ENCODE data around the gene MAGOHB. TPM values are rescaled to one million over a fixed set of nuclear protein-coding genes. Genes with fewer than 3 reads are reported as not detected.

Gene MAGOHB
- total and polyA plus RNA-seq, 2 of the 13 experiments (the other 11 are each of a cell fraction or from before 2014, with no cell fraction given), result 7.0 to 49.8 TPM

DNA sequence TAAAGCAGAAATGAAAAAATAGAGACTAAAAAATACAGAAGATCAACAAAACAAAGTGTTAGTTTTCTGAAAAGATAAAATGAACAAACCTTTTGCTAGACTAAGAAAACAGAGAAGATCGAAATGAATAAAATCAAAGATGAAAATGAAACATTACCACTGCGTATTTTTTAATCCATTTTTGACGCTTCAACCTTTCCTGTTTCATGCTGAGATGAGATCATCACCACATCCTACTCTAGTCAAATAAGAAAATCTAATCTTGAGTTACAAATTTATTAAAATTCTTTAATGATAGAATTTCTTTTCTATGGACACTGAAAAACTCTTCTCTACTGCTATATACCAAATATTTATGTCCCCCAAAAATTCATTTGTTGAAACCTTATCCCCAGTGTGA, 30.7 kb downstream of the MAGOHB start:
- Histone ChIP-seq H3K36me3 (replicated peaks in 1 of 2; ENCODE audit: control insufficient read depth in 1 of 2, insufficient read depth in 2 of 2, low read length in 2 of 2) (no peaks in the 10 kb centered on the region; a peak in 1 of 5 replicates), H2AFZ (ENCODE audit: low read length) (no peak overlapping the region), H3K27me3 (ENCODE audit: control insufficient read depth in 1 of 2, insufficient read depth in 2 of 2, low read length in 2 of 2) (no peaks in the 10 kb centered on the region), H4K20me1 (ENCODE audit: insufficient read depth, low read length) (no peaks in the 10 kb centered on the region), H3K79me2 (ENCODE audit: insufficient read depth, low read length) (no peaks in the 10 kb centered on the region), H3K9ac (ENCODE audit: insufficient read depth, low read depth, low read length) (no peak overlapping the region), H3K4me3 (replicated peaks in 1 of 3; ENCODE audit: insufficient read depth in 1 of 3, low read depth in 2 of 3, low read length in 3 of 3) (no peak overlapping the region), H3K9me3 (ENCODE audit: low read length) (no peaks in the 10 kb centered on the region), H3K27ac (ENCODE audit: extremely low read length, insufficient read depth, low read length) (no peak overlapping the region), H3K4me1 (ENCODE audit: insufficient read depth, low read length) (no peaks in the 10 kb centered on the region), H3K4me2 (ENCODE audit: low read depth, low read length) (no peak overlapping the region)
- ATAC-seq (no peak), DNase-seq (ENCODE audit: low spot score) (no peak), FAIRE-seq (no peak)
- WGBS (ENCODE audit: low lambda C conversion rate), result 96% methylated on average over 3 of the region's 3 CpGs
- in situ Hi-C loops (cut with HindIII; ENCODE audit: extremely low pct_ligation_motif_present, low pct_unique_long_range_greater_than_20kb) (no loop called here), intact Hi-C loops (cut with micrococcal nuclease; ENCODE audit: unreplicated experiment) (no loop called here)
- no TSS peak for BruUV-seq (replicated peaks)
- POLR2A ChIA-PET, result no interaction called here
- CTCF ChIA-PET (ENCODE audit: low intra/inter-chr PET ratio, low total read pairs), result no interaction called here
- TF ChIP-seq, protein P1, sequence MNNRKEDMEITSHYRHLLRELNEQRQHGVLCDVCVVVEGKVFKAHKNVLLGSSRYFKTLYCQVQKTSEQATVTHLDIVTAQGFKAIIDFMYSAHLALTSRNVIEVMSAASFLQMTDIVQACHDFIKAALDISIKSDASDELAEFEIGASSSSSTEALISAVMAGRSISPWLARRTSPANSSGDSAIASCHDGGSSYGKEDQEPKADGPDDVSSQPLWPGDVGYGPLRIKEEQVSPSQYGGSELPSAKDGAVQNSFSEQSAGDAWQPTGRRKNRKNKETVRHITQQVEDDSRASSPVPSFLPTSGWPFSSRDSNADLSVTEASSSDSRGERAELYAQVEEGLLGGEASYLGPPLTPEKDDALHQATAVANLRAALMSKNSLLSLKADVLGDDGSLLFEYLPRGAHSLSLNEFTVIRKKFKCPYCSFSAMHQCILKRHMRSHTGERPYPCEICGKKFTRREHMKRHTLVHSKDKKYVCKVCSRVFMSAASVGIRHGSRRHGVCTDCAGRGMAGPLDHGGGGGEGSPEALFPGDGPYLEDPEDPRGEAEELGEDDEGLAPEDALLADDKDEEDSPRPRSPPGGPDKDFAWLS (CRISPR knock-in tag; IDR thresholded peaks at IDR 0.05; ENCODE audit: borderline replicate concordance), result no peak
- TF ChIP-seq XBP1 (CRISPR knock-in tag; IDR thresholded peaks at IDR 0.05) (no peak), FOXA3 (CRISPR knock-in tag; IDR thresholded peaks at IDR 0.05) (no peak), RFXAP (CRISPR knock-in tag; IDR thresholded peaks at IDR 0.05; ENCODE audit: borderline replicate concordance) (no peak), ZNF850 (CRISPR knock-in tag; conservative IDR thresholded peaks at IDR 0.05) (no peak), ZNF841 (CRISPR knock-in tag; IDR thresholded peaks at IDR 0.05; ENCODE audit: borderline replicate concordance) (no peak), ELF3 (CRISPR knock-in tag; IDR thresholded peaks at IDR 0.05) (no peak), MZF1 (CRISPR knock-in tag; IDR thresholded peaks at IDR 0.05; ENCODE audit: borderline replicate concordance) (no peak), ZNF782 (CRISPR knock-in tag; IDR thresholded peaks at IDR 0.05; ENCODE audit: borderline replicate concordance) (no peak)
- TF ChIP-seq, protein P2, sequence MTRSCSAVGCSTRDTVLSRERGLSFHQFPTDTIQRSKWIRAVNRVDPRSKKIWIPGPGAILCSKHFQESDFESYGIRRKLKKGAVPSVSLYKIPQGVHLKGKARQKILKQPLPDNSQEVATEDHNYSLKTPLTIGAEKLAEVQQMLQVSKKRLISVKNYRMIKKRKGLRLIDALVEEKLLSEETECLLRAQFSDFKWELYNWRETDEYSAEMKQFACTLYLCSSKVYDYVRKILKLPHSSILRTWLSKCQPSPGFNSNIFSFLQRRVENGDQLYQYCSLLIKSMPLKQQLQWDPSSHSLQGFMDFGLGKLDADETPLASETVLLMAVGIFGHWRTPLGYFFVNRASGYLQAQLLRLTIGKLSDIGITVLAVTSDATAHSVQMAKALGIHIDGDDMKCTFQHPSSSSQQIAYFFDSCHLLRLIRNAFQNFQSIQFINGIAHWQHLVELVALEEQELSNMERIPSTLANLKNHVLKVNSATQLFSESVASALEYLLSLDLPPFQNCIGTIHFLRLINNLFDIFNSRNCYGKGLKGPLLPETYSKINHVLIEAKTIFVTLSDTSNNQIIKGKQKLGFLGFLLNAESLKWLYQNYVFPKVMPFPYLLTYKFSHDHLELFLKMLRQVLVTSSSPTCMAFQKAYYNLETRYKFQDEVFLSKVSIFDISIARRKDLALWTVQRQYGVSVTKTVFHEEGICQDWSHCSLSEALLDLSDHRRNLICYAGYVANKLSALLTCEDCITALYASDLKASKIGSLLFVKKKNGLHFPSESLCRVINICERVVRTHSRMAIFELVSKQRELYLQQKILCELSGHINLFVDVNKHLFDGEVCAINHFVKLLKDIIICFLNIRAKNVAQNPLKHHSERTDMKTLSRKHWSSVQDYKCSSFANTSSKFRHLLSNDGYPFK (CRISPR knock-in tag; IDR thresholded peaks at IDR 0.05; ENCODE audit: borderline replicate concordance), result no peak
- TF ChIP-seq, protein P3, sequence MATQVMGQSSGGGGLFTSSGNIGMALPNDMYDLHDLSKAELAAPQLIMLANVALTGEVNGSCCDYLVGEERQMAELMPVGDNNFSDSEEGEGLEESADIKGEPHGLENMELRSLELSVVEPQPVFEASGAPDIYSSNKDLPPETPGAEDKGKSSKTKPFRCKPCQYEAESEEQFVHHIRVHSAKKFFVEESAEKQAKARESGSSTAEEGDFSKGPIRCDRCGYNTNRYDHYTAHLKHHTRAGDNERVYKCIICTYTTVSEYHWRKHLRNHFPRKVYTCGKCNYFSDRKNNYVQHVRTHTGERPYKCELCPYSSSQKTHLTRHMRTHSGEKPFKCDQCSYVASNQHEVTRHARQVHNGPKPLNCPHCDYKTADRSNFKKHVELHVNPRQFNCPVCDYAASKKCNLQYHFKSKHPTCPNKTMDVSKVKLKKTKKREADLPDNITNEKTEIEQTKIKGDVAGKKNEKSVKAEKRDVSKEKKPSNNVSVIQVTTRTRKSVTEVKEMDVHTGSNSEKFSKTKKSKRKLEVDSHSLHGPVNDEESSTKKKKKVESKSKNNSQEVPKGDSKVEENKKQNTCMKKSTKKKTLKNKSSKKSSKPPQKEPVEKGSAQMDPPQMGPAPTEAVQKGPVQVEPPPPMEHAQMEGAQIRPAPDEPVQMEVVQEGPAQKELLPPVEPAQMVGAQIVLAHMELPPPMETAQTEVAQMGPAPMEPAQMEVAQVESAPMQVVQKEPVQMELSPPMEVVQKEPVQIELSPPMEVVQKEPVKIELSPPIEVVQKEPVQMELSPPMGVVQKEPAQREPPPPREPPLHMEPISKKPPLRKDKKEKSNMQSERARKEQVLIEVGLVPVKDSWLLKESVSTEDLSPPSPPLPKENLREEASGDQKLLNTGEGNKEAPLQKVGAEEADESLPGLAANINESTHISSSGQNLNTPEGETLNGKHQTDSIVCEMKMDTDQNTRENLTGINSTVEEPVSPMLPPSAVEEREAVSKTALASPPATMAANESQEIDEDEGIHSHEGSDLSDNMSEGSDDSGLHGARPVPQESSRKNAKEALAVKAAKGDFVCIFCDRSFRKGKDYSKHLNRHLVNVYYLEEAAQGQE (IDR thresholded peaks at IDR 0.05; ENCODE audit: borderline replicate concordance in 1 of 2, low read depth in 1 of 2, low read length in 2 of 2), result no peak

Measured in HepG2 (cell line).